Measurements from ENCODE around the gene CATSPERD. TPM values are rescaled to one million over a fixed set of nuclear protein-coding genes. Genes with fewer than 3 reads are reported as not detected.

The CATSPERD gene
- total RNA-seq, 4 donors from 2014 or later: 0.27 to 0.47 TPM; not detected in 2

DNA sequence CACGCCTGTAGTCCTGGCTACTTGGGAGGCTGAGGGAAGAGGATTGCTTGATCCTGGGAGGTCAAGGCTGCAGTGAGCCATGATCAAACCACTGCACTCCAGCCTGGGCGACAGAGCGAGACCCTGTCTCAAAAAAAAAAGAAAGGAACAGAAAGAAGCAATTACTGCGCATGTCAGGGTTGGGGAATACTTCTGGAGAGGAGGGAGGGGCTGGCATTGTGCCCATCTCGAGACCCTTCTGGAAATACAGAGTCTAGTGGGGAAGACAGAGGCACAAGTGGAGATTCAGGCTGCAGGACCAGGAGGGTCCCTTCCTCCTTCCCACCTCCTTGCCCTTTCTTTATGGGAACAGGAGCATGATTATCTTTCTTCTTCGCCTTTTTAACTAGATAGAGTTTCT is 33.3 kb downstream of the CATSPERD start:
- TF ChIP-seq POLR2AphosphoS5 (IDR thresholded peaks at IDR 0.05) (no peak), EP300 (IDR thresholded peaks at IDR 0.05) (no peak), POLR2A (IDR thresholded peaks at IDR 0.05) (no peak)
- TF ChIP-seq, protein P1, sequence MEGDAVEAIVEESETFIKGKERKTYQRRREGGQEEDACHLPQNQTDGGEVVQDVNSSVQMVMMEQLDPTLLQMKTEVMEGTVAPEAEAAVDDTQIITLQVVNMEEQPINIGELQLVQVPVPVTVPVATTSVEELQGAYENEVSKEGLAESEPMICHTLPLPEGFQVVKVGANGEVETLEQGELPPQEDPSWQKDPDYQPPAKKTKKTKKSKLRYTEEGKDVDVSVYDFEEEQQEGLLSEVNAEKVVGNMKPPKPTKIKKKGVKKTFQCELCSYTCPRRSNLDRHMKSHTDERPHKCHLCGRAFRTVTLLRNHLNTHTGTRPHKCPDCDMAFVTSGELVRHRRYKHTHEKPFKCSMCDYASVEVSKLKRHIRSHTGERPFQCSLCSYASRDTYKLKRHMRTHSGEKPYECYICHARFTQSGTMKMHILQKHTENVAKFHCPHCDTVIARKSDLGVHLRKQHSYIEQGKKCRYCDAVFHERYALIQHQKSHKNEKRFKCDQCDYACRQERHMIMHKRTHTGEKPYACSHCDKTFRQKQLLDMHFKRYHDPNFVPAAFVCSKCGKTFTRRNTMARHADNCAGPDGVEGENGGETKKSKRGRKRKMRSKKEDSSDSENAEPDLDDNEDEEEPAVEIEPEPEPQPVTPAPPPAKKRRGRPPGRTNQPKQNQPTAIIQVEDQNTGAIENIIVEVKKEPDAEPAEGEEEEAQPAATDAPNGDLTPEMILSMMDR (IDR thresholded peaks at IDR 0.05): no peak
- Histone ChIP-seq H3K4me3 (no peak overlapping the region), H3K9me3 (no peaks in the 10 kb centered on the region), H3K4me1 (no peaks in the 10 kb centered on the region), H3K36me3 (no peaks in the 10 kb centered on the region), H3K27ac (no peak overlapping the region), H3K27me3 (peaks cover 39% of the 10 kb centered on the region)
- 65 to 75% methylated on average over 5 to 6 of the region's 6 CpGs for WGBS, 2 donors (ENCODE audit: low coverage in 1 of 2)
- ATAC-seq: no peak

DNA sequence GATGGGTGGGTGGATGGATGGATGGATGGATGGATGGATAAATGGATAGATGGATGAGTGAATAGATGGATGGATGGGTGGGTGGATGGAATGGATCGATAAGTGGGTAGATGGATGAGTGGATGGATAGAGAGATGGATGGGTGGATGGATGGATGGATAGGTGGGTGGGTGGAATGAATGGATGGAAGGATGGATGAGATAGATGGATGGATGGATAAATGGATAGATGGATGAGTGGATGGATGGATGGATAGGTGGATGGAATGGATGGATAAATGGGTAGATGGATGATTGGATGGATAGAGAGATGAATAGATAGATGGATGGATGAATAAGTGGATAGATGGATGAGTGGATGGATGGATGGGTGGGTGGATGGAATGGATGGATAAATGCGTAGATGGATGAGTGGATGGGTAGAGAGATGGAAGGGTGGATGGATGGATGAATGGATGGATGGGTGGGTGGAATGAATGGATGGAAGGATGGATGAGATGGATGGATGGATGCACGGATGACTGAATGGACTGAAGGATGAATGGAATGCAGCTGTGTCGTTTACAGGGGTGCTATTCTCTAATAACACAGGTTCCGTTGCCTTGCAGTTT is 42.3 kb downstream of the CATSPERD start:
- Histone ChIP-seq H3K9me3 (no peaks in the 10 kb centered on the region), H3K27ac (no peak overlapping the region), H3K4me3 (no peak overlapping the region), H3K27me3 (peaks cover 10% of the 10 kb centered on the region), H3K4me1 (no peaks in the 10 kb centered on the region), H3K36me3 (no peaks in the 10 kb centered on the region)
- no peak for ATAC-seq
- TF ChIP-seq EP300 (IDR thresholded peaks at IDR 0.05) (no peak), POLR2A (IDR thresholded peaks at IDR 0.05) (no peak), POLR2AphosphoS5 (IDR thresholded peaks at IDR 0.05) (no peak)
- TF ChIP-seq, protein P1 (IDR thresholded peaks at IDR 0.05): no peak
- WGBS, 2 donors (ENCODE audit: low coverage in 1 of 2): 82% methylated on average over 5 of the region's 5 CpGs

DNA sequence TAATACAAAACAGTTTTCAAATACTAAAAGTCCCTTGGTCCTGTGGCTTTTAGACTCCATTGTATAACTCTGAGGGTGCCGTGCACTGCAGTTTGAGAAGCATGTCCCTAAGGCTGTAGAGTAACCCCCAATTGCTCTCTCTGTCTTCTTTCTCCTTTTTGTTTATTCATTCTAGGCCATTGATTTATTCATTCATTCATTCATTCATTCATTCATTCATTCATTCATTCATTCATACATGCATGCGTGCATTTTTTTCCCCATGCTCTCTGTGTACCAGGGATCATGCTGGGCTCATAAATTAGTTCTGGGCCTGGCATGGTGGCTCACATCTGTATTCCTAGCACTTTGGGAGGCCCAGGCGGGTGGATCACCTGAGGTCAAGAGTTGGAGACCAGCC is 44.8 kb downstream of the CATSPERD start:
- Histone ChIP-seq H3K9me3 (no peaks in the 10 kb centered on the region), H3K27ac (no peak overlapping the region), H3K27me3 (peaks cover 4% of the 10 kb centered on the region), H3K36me3 (no peaks in the 10 kb centered on the region), H3K4me1 (no peaks in the 10 kb centered on the region), H3K4me3 (no peak overlapping the region)
- no peak for ATAC-seq
- WGBS, 2 donors (ENCODE audit: low coverage in 1 of 2): 89 to 100% methylated on average over 1 to 3 of the region's 3 CpGs
- TF ChIP-seq, protein P1 (IDR thresholded peaks at IDR 0.05): no peak
- no peak for TF ChIP-seq EP300 (IDR thresholded peaks at IDR 0.05)
- no peak for TF ChIP-seq POLR2A (IDR thresholded peaks at IDR 0.05)
- no peak for TF ChIP-seq POLR2AphosphoS5 (IDR thresholded peaks at IDR 0.05)

DNA sequence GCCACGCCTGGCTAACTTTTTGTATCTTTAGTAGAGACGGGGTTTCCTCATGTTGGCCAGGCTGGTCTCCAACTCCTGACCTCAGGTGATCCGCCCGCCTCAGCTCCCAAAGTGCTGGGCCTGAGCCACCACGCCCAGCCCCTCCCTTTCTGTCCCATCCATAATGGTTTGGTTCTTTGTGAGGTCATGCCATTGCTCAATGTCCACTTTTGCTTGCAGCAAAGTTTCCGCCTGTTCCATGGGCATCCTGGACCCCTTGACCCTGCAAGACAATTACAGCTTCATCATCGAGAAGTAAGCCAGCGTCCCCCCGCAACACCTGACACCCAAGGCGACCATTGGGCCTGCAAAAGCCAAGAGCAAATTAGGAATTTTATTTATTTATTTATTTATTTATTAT is 47.5 kb downstream of the CATSPERD start:
- H3K4me3 ChIP-seq: no peak overlapping the region
- ATAC-seq: no peak
- no peak overlapping the region for H3K27ac ChIP-seq
- H3K4me1 ChIP-seq: no peaks in the 10 kb centered on the region
- no peaks in the 10 kb centered on the region for H3K9me3 ChIP-seq
- TF ChIP-seq POLR2AphosphoS5 (IDR thresholded peaks at IDR 0.05): no peak
- TF ChIP-seq, protein P1 (IDR thresholded peaks at IDR 0.05): no peak
- TF ChIP-seq POLR2A (IDR thresholded peaks at IDR 0.05): no peak
- TF ChIP-seq EP300 (IDR thresholded peaks at IDR 0.05): no peak
- H3K36me3 ChIP-seq: no peaks in the 10 kb centered on the region
- WGBS, 2 donors (ENCODE audit: low coverage in 1 of 2): 87 to 91% methylated on average over 7 to 10 of the region's 10 CpGs
- H3K27me3 ChIP-seq: no peaks in the 10 kb centered on the region

DNA sequence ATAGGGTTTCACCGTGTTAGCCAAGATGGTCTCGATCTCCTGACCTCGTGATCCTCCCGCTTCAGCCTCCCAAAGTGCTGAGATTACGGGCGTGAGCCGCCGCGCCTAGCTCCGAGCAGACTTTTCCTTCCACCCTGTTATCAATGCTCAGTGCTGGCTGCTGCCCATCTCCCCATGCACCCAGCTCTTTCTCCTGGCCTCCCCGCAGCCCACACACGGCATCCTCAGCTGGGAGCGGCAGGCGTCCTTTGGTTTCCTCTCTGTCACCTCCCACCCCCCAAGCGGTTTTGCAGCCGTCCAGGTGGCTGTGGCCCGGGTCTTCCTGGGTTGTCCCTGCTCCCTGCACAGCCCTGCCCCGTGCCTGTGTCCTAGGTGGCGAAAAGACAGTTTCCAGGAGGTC is 52.0 kb downstream of the CATSPERD start:
- ATAC-seq: no peak
- Histone ChIP-seq H3K4me3 (no peak overlapping the region), H3K27ac (no peak overlapping the region), H3K4me1 (peaks cover 0 to 3% (median 0%) of the 10 kb centered on the region in 3 donors), H3K9me3 (no peaks in the 10 kb centered on the region), H3K36me3 (no peaks in the 10 kb centered on the region), H3K27me3 (no peaks in the 10 kb centered on the region)
- TF ChIP-seq EP300 (IDR thresholded peaks at IDR 0.05) (no peak), POLR2AphosphoS5 (IDR thresholded peaks at IDR 0.05) (no peak), POLR2A (IDR thresholded peaks at IDR 0.05) (no peak)
- TF ChIP-seq, protein P1 (IDR thresholded peaks at IDR 0.05): no peak
- WGBS, 2 donors (ENCODE audit: low coverage in 1 of 2): 69 to 89% methylated on average over 3 to 6 of the region's 19 CpGs

All from gastroesophageal sphincter (tissue), 4 donors.